ENCODE measurements around the gene OTUB1.
"Not testable (repeated sequence)": the region's sequence is repeated elsewhere in the genome, so short reads cannot be mapped to it uniquely, and the experiment has no call there.

The OTUB1 gene

DNA sequence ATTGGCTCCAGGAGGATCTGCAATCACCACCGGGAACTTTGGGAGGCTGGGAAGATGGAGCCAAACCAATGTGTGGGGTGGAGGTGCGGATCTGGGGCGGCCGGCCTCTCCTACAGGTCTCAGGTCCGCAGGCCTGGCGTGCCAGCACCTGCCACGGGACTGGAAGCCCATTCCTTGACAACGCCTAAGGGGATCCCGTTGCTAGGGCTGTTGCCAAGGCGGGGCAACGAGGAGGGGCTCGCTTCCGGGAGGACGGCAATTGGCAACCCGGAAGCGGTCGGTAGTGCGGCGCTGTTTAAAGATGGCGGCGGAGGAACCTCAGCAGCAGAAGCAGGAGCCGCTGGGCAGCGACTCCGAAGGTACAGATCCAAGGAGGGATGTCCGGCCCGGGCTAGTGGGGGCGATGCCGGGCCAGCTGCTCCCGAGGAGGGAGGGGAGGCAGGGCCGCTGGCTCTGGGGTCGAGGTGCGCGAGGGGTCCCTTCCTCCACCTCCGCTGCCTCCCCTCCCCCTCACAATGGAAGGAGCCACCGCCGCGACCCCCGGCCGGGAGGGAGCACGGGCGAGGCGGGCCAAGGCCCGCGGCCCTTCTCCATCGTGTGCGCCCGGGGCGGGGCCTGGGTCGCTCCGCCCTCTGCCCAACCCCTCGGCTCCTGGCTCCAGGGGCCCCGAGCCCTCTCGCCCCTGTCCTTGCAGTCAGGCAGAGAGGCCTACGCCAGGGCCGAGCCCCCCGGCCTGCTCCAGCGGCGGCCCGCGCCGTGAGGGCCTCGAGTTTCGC, at the start of gene OTUB1:
Gene OTUB1 (plus strand): TSS at position 283 of the 776 bp plus-strand sequence. CDS start 19 bp downstream, at position 302.
- DNase-seq (ENCODE audit: low spot score) (peak; percentile 96), FAIRE-seq (peak; percentile 35)

GRCh38 chr11:63937713-63938478, 48.3 kb upstream of the OTUB1 start:
- FAIRE-seq (no peak), DNase-seq (ENCODE audit: low spot score) (peak; percentile 52)

- DNase-seq (ENCODE audit: low spot score) (peak; percentile 99), FAIRE-seq (peak; percentile 89)
These were observed 47.5 kb upstream of the OTUB1 start, which contains the start of gene NAA40 for GRCh38 chr11:63938479-63939396. Gene NAA40, plus strand, starts transcription at chr11:63939002. Its CDS starts 95 bp downstream, at chr11:63939097.

DNA sequence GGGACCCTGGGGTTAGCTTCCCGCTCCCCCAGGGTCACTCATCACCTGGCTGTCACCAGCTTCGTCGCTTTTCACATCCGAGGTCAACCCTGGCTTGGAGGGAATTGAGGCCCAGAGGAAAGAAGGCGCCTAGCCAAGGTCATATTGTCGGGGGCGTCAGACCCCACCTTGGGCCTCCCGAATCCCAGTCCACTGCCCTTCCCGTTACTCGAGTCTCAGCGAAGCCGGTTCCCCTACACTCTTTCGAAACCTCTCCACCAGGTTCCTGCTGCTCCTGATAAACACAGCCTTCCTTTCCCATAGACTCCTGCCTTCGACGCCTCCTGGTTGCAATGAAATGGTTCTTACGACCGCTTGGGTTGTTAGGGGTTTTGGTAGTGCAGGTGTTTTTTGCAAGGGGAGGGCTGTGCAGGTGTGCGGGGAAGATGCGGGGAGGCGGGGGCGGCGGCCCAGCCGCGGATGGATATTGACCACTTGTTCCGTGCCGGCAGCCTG, 46.8 kb upstream of the OTUB1 start:
- no peak for FAIRE-seq

DNA sequence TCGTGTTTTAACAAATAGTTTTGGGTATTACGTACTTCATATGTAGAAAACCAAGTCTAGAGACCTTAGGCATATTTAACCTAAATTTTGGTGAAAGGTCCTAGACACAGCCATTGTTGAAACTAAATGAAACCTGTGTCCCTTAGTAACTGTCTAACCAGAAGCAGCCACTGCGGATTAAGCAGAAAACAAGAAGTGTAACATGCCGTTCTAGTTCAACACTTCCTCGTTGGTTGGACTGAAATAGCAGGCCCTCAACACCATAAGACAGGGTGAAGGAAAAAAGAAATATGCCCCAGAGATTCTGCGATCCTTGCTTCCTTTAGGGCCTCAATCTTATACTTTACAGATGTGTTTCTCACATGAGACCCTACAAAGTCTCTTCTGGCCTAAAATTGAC, 45.5 kb upstream of the OTUB1 start:
- no peak for FAIRE-seq
- no peak for DNase-seq (ENCODE audit: low spot score)

More for the DNA sequence above, 46.8 kb upstream of the OTUB1 start:
- no peak for DNase-seq (ENCODE audit: low spot score)

DNA sequence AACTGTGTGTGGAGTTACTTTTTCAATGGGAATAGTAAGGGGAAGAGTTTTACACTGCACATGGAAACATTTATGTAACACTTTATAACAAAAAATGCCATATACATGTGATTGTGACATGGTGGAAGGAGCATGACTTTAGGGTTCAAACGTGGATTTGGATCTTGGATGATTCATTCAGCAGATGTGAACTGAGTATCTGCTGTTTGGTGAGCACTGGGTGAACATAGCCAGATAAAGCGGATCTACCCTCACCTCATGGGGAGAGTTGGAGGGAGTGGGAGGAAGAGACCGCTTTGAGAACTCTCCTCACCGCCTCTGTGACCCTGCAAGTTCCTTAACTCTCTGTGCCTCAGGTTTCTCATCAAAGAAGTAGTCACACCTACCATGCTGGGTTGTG, 44.3 kb upstream of the OTUB1 start:
- DNase-seq (ENCODE audit: low spot score) (no peak), FAIRE-seq (no peak)

DNA sequence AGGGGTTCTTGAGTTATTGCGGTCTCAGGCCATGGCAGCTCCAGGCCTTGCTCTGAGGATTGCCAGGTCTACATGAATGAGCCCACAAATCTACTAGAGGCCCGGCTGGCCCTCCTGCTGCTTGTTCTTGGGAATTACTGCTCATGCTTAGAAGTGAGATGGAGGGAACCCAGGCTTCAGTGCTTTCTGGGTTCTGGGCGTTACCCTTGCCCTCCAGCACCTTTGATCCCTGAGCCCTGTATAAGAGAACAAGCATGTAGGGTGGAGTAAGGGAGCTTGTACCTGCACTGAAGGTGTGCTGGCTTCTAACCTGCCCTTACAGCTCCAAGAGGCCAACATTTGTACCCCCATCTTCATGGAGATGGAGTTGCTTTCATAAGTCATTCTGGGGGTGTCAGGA, 43.4 kb upstream of the OTUB1 start:
- FAIRE-seq = no peak
- DNase-seq (ENCODE audit: low spot score) = no peak

DNA sequence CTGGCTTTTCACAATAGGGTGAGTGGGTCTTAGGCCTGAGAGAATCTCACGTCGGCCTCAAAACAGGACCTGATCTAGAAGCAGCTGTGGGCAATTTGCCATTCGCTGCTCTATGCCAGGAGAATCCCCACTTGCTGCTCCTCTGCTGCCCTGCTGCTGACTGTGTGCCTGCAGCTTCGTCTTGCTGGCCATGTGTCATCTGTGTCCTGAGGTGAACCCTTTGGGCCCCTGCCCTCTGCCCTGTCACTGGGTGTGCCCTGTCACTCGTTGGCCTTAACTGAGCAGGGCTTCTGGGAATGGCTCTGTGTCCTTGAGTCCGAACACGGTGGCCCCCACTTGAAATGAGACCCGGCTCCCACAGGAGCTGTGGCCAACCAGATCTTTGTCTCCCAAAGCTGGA, 41.3 kb upstream of the OTUB1 start:
- DNase-seq (ENCODE audit: low spot score) (no peak), FAIRE-seq (no peak)

- peak; percentile 70 for DNase-seq (ENCODE audit: low spot score)
- FAIRE-seq = no peak
These were observed 40.6 kb upstream of the OTUB1 start for GRCh38 chr11:63945477-63946163.

GRCh38 chr11:63951779-63952536, 34.3 kb upstream of the OTUB1 start:
- no peak for DNase-seq (ENCODE audit: low spot score)
- FAIRE-seq = no peak

GRCh38 chr11:63952570-63952969, 33.7 kb upstream of the OTUB1 start:
- no peak for FAIRE-seq

GRCh38 chr11:63958008-63958407, 28.2 kb upstream of the OTUB1 start:
- DNase-seq (ENCODE audit: low spot score) (no peak), FAIRE-seq (no peak)

More at GRCh38 chr11:63952570-63952969, 33.7 kb upstream of the OTUB1 start:
- DNase-seq (ENCODE audit: low spot score) = no peak

DNA sequence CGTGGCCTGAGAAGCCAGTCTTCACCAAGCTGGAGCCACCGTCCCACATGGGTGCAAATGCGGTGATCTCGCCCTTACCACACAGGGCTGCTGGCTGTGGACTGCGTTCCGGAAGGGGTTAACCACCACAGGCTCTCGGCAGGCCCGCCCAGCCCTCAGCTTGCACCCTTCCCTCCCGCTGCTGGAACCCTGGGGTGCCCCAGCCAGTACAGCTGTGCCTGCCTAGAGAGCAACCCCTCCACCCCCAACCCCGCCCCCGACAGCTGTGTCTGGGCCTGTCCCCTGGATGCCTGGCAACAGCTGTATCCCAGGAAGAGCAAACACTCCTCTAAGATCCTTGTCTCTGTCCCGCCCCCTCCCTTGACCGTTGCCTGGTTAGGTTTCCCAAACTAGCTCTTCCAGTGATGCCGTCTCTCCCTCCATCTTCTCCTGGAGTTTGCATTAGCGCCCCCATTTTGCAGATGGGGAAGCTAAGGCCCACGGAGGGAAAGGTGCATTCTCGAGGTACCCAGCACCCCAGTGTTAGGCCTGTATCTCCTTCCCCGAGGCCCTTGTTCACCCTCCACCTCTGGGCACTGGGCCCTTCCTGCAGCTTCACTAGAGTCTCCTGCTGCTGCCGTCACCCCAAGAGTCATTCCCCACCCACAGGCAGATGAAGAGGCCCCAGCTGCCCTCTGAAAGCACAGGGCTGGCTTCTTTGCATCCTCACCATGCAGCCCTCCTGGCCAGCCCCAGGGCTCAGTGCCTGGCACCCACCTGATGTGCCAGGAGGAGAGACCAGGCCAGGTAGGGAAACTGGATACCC, 24.4 kb upstream of the OTUB1 start:
- DNase-seq (ENCODE audit: low spot score) = no peak
- FAIRE-seq = no peak

DNA sequence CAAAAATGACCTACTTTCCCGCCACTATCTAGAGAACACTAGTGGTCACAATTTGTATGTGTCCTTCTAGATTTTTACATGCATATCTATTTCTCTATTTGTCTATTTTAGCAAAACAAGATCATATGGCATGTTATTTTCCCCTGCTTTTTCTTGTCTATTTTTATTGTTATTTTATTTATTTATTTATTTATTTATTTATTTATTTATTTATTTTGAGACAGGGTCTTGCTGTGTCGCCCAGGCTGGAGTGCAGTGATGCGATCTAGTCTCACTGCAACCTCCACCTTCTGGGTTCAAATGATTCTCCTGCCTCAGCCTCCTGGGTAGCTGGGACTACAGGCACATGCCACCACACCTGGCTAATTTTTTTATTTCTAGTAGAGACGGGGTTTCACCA, 22.3 kb upstream of the OTUB1 start:
- not testable (repeated sequence) for FAIRE-seq; DNase-seq (ENCODE audit: low spot score)

GRCh38 chr11:63966444-63966843, 19.8 kb upstream of the OTUB1 start:
- no peak for DNase-seq (ENCODE audit: low spot score)
- no peak for FAIRE-seq

DNA sequence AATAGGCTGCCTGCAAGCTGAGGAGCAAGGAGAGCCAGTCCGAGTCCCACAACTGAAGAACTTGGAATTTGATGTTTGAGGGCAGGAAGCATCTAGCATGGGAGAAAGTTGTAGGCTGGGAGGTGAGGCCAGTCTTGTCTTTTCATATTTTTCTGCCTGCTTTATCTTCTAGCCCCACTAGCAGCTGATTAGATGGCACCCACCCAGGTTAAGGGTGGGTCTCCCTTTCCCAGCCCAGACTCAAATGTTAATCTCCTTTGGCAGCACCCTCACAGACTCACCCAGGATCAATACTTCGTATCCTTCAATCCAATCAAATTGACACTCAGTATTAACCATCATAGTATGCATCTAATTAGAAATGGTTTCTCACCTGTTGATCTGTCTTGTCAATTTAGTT, 16.8 kb upstream of the OTUB1 start:
- no peak for DNase-seq (ENCODE audit: low spot score)
- FAIRE-seq = no peak

GRCh38 chr11:63970902-63971301, 15.3 kb upstream of the OTUB1 start:
- FAIRE-seq = no peak
- DNase-seq (ENCODE audit: low spot score) = no peak

DNA sequence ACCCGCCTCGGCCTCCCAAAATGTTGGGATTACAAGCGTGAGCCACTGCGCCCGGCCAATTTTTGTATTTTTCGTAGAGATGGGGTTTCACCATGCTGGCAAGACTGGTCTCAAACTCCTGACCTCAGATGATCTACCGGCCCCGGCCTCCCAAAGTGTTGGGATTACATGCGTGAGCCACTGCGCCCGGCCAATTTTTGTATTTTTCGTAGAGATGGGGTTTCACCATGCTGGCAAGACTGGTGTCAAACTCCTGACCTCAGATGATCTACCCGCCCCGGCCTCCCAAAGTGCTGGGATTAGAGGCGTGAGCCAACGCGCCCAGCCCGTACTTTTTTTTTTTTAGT, 12.4 kb upstream of the OTUB1 start:
- FAIRE-seq; DNase-seq (ENCODE audit: low spot score): not testable (repeated sequence)

Data from urothelium cell line (cell line).